IPS-20b (cell line): ENCODE measurements around the gene EIF2AK2.

ENCODE experiments used
- H3K27ac ChIP-seq: one replicate; pipeline ENCODE4 v1.5.1; 2013; ENCODE audit warnings: low read length
- H3K27me3 ChIP-seq: 2 replicates; pipeline ENCODE4 v1.6.1; 2013; ENCODE audit warnings: mild to moderate bottlenecking, low read length, inconsistent platforms; ENCODE audit not compliant: insufficient read depth
- H3K36me3 ChIP-seq: 2 replicates; pipeline ENCODE4 v1.6.1; 2013; ENCODE audit warnings: low read depth, mild to moderate bottlenecking, inconsistent platforms, low read length, moderate library complexity; ENCODE audit not compliant: insufficient read depth
- H3K4me1 ChIP-seq: 2 replicates; pipeline ENCODE4 v1.6.1; 2013; ENCODE audit warnings: mild to moderate bottlenecking, control low read depth, inconsistent platforms, low read length, moderate library complexity; ENCODE audit not compliant: insufficient read depth
- H3K4me3 ChIP-seq: 2 replicates; pipeline ENCODE4 v1.5.1; 2013; ENCODE audit warnings: mild to moderate bottlenecking, low read length, inconsistent platforms
- H3K9ac ChIP-seq: 2 replicates; pipeline ENCODE4 v1.6.1; 2013; ENCODE audit warnings: low read depth, mild to moderate bottlenecking, inconsistent platforms, low read length, moderate library complexity
- H3K9me3 ChIP-seq: 2 replicates; pipeline ENCODE4 v1.6.1; 2013; ENCODE audit warnings: mild to moderate bottlenecking, low read depth, low read length, inconsistent platforms; ENCODE audit not compliant: insufficient read depth

Gene EIF2AK2

DNA sequence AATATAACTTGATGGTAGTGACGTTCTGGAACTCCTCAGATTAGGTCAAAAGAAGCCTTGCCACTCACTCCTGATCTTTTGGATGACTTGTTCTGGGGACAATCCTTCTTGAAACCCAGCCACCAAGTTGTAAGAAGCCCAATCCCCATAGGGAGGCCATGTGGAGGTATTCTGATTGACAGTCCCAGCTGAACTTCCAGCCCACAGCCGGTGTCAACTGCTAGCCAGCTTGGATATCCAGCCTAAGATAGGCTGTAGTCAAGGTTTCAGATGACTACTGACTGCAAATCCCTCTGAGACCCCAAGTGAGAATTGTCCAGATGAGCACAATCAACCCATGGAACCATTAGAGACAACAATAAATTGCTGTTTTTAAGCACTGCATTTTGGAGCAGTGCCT is 31.4 kb downstream of the EIF2AK2 start:
- Histone ChIP-seq H3K4me1 (no peaks in the 10 kb centered on the region), H3K27me3 (no peaks in the 10 kb centered on the region), H3K9ac (no peak overlapping the region), H3K9me3 (no peaks in the 10 kb centered on the region), H3K36me3 (peaks cover 41% of the 10 kb centered on the region; the same call in 1 of the 2 replicates), H3K4me3 (no peak overlapping the region), H3K27ac (no peak overlapping the region)

DNA sequence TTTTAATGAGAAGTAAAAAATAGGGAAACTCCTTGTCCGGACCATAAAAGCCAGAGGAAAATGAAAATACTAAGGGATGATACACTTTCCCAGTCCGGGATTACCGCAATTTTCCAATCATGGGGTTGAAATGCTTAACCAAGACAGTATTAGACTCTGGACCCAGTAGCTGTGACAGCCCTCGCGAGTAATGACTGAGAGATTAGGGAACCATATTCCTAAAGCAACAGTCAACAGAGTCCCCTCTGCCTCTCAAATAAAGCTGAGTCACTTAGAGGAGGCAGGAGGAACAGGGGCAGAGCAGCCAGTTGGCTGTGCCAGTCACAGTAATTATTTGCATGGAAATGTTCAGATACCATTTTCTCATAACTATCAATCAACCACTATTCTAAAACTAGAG is 37.6 kb downstream of the EIF2AK2 start:
- H3K27me3 ChIP-seq: no peaks in the 10 kb centered on the region
- H3K27ac ChIP-seq: no peak overlapping the region
- no peak overlapping the region for H3K9ac ChIP-seq
- H3K4me1 ChIP-seq: no peaks in the 10 kb centered on the region
- H3K4me3 ChIP-seq: no peak overlapping the region
- H3K9me3 ChIP-seq: no peaks in the 10 kb centered on the region
- H3K36me3 ChIP-seq: peaks cover 23% of the 10 kb centered on the region

DNA sequence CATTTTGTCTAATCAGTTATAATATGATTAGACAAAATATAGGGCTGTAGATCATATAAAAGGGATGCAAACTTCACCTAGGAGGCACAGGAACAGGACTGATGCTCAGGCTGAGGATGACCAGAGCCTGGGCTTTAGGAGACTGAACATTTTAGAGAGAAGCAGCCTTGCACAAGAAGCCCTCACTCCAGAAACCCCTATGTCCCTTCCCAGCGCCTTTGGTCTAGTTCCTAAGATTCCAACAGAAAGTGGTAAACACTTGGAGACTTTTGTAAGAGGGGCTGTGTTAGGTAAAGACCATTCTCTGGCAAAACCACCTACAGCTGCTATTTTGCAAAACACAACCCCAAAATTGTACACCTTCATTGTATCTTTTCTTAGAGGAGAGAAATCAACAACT is 39.2 kb downstream of the EIF2AK2 start:
- peaks cover 29% of the 10 kb centered on the region for H3K36me3 ChIP-seq
- H3K27ac ChIP-seq: no peak overlapping the region
- no peaks in the 10 kb centered on the region for H3K27me3 ChIP-seq
- H3K4me1 ChIP-seq: no peaks in the 10 kb centered on the region
- no peaks in the 10 kb centered on the region for H3K9me3 ChIP-seq
- no peak overlapping the region for H3K9ac ChIP-seq
- no peak overlapping the region for H3K4me3 ChIP-seq

DNA sequence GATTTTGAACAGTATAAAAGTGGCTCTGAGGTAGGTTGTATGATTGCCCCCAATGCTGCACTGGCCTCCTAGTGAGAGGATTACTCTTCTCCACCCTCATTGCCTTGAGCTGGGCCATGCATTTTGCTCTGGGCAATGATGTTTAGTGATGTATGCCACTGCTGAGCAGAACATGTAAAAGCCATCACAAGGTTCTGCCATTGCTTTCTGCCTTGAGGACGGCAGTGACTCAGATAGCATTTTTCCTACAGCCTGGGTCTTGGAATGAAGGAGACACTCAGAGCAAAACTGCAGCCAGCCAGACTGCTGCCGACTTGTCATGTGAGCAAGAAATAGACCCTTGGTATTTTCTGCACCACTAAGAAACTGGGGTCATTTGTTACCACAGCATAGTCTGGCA is 44.8 kb downstream of the EIF2AK2 start:
- Histone ChIP-seq H3K36me3 (peaks cover 43% of the 10 kb centered on the region), H3K9me3 (no peaks in the 10 kb centered on the region), H3K4me1 (no peaks in the 10 kb centered on the region), H3K27me3 (no peaks in the 10 kb centered on the region), H3K27ac (no peak overlapping the region), H3K4me3 (no peak overlapping the region), H3K9ac (no peak overlapping the region)

DNA sequence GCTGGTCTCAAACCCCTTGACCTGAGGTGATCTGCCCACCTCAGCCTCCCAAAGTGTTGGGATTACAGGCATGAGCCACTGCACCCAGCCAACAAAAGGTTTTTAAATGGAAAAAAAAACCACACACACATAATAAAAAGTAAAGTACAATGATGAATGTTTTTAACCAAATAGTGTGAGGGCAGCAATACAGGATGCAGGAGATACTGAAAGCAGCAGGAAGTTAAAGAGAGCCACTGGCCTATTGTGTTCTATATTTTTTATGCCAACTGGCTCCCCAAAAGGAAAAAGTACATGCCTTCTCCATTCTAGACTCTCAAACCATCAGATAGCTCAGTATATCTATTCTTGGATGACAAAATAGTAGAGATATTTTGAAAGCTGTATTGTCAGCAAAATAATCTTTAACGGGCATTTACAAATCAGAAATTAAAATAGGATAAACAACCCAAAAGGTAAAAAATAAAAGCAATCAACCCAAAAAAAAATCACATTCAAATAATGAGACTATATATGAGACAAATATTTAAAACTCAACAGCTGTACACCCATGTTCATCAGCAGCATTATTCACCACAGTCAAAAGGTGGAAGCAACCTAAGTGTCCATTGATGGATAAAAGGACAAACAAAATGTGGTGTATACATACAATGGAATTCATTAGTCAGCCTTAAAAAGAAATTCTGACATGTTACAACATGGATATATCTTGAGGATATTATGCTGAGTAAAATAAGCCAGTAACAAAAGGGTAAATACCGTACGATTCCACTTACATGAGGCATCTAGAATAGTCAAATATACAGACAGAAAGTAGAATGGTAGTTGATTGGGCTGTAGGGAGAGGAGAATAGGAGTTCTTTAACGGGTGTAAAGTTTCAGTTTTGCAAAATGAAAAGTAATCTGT is 46.2 kb downstream of the EIF2AK2 start:
- Histone ChIP-seq H3K27ac (no peak overlapping the region), H3K36me3 (peaks cover 42% of the 10 kb centered on the region), H3K4me3 (no peak overlapping the region), H3K27me3 (no peaks in the 10 kb centered on the region), H3K9ac (no peak overlapping the region), H3K9me3 (no peaks in the 10 kb centered on the region), H3K4me1 (no peaks in the 10 kb centered on the region; the same call in 1 of the 2 replicates)

DNA sequence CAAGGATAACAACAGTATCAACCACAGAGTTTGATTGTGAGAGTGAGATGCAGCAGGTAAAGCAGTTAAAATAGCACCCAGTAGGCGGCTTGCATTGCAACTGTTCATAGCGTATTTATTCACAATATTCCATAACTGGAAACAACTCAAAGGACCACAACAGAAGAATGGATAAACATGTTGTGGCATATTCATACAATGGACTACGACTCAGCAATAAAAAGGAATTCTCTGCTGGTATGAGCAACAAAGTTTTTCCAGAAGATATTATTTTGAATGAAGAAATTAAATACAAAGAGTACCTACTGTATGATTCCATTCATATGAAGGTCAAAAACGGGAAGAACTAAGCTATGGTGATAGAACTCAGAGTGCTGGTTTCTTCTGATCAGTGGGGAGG is 47.3 kb downstream of the EIF2AK2 start:
- no peaks in the 10 kb centered on the region for H3K27me3 ChIP-seq
- peaks cover 40% of the 10 kb centered on the region for H3K36me3 ChIP-seq
- no peak overlapping the region for H3K27ac ChIP-seq
- no peak overlapping the region for H3K9ac ChIP-seq
- H3K9me3 ChIP-seq: no peaks in the 10 kb centered on the region
- H3K4me1 ChIP-seq: peaks cover 4% of the 10 kb centered on the region; the same call in 1 of the 2 replicates
- H3K4me3 ChIP-seq: no peak overlapping the region

DNA sequence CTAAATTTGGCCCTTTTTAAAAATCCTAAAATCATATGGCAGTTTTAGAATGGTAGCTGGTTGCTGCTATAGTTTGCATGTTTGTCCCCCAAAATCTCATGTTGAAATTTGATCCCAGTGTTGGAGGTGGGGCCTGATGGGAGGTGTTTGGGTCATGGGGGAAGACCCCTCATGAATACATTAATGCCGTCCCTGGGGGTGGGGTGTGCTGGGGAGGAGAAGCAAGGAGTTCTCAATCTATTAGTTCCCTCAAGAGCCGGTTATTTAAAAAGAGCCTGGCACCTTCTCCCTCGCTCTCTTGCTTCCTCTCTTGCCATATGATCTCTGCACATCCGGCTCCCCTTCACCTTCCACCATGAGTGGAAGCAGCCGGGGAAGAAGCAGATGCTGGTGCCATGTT is 51.6 kb downstream of the EIF2AK2 start:
- Histone ChIP-seq H3K27me3 (no peaks in the 10 kb centered on the region), H3K4me1 (peaks cover 4% of the 10 kb centered on the region; the same call in 1 of the 2 replicates)

DNA sequence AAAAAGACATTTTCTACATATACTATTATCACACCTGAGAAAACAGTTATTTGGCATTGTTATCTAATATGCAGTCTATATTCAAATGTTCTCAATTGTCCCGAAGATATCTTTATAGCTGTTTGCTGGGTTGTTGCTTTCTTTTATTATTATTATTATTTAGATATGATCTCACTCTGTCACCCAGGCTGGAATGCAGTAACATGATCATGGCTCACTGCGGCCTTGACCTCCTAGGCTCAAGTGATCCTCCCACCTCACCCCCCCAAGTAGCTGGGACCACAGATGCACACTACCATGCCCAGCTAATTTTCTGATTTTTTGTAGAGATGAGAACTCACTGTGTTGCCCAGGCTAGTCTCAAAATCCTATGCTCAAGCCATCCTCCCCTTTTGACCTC is 52.6 kb downstream of the EIF2AK2 start:
- no peak overlapping the region for H3K27ac ChIP-seq
- H3K36me3 ChIP-seq: peaks cover 28% of the 10 kb centered on the region
- no peak overlapping the region for H3K9ac ChIP-seq
- no peaks in the 10 kb centered on the region for H3K9me3 ChIP-seq
- H3K4me3 ChIP-seq: no peak overlapping the region
- peaks cover 4% of the 10 kb centered on the region; the same call in 1 of the 2 replicates for H3K4me1 ChIP-seq
- no peaks in the 10 kb centered on the region for H3K27me3 ChIP-seq

More for the DNA sequence above, 51.6 kb downstream of the EIF2AK2 start:
- Histone ChIP-seq H3K27ac (no peak overlapping the region), H3K36me3 (peaks cover 35% of the 10 kb centered on the region), H3K4me3 (no peak overlapping the region), H3K9ac (no peak overlapping the region), H3K9me3 (no peaks in the 10 kb centered on the region)

DNA sequence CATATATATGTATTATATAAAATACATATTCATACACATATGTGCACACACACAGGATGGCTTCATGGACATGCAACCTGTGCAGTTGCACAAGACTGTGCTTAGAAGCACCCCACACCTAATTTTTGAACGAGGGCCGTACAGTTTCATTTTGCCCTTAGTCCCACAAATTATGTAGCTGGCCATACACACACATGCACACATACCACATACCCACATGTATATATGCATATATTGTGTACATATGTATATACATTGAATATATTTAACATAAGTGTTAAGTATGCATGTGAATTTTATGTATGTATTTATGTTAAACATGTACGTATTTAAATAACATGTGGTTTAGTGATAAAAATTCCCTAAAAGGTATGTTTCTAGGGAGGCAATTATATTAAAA is 54.2 kb downstream of the EIF2AK2 start:
- Histone ChIP-seq H3K4me3 (no peak overlapping the region), H3K9me3 (no peaks in the 10 kb centered on the region), H3K27ac (no peak overlapping the region), H3K27me3 (no peaks in the 10 kb centered on the region), H3K36me3 (peaks cover 18% of the 10 kb centered on the region), H3K9ac (no peak overlapping the region), H3K4me1 (peaks cover 4% of the 10 kb centered on the region; the same call in 1 of the 2 replicates)

DNA sequence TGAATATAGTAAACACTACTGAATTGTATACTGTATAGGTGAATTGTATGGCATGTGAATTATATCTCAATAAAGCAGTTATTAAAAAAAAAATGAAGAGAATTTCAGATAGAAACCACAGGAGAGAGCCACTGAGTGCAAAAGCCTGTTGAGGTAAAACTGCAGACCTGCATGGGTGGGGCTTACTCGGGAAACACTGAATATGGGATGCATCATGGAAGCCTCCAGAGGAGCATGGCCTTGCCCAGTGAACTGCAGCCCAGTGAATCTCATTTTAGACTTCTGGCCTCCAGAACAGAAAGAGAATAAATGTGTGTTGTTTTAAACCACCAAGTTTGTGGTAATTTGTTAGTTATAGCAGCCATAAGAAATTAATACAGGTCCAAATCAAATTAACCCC is 56.7 kb downstream of the EIF2AK2 start:
- Histone ChIP-seq H3K27me3 (no peaks in the 10 kb centered on the region), H3K27ac (no peak overlapping the region), H3K9me3 (no peaks in the 10 kb centered on the region), H3K9ac (no peak overlapping the region), H3K4me1 (peaks cover 4% of the 10 kb centered on the region; the same call in 1 of the 2 replicates), H3K4me3 (no peak overlapping the region), H3K36me3 (peaks cover 8% of the 10 kb centered on the region; the same call in 1 of the 2 replicates)

DNA sequence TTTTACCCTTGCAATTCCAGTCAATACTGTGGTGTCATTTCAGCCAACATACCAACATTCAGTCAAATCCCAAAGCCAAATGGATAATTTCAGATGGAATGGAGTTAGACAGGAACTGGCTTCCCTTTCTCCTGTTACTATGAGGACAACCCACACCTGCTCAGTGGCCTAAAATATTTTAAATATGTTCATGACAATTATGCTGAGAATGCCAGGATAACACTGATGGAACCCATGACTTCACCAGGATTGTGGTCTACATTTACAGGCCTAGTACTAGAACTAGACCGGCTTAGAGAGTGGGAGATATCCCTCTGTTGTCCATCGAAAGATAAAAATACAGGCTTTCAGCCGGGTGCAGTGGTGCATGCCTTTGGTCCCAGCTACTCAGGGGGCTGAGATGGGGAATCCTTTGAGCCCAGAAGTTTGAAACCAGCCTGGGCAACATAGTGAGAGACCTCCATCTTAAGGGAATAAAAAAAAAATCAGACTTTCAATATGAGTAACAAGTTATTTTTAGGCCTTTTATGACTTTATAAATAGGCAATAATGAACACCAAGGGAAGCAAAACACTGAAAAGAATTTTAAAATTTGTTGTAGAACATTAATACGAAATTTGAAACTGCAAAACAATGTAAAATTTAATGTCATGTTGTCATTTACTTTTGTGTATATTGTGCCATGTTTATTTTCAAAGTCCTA is 58.2 kb downstream of the EIF2AK2 start:
- no peaks in the 10 kb centered on the region for H3K27me3 ChIP-seq
- H3K36me3 ChIP-seq: peaks cover 16% of the 10 kb centered on the region; the same call in 1 of the 2 replicates
- H3K4me1 ChIP-seq: no peaks in the 10 kb centered on the region
- no peak overlapping the region for H3K4me3 ChIP-seq
- no peak overlapping the region for H3K9ac ChIP-seq
- H3K27ac ChIP-seq: no peak overlapping the region
- H3K9me3 ChIP-seq: no peaks in the 10 kb centered on the region

DNA sequence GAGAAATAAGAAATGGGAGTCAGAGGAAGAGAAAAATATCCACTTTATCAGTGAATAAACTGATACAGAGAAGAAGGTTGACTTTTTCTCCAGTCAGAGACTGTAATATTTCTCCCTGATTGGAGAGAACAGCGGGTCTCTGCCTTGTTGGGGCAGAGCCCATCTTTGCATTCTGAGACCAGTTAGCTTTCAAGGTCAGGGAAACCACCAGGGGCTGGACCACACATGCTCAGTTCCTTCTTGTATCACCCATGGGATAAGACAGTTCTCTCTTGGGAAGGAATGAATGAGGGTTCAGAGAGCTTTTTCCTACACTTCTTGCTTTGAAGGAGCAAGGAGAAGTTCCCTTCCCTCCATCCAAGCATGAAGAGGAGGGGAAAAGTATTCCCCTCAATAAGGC is 60.2 kb downstream of the EIF2AK2 start:
- Histone ChIP-seq H3K36me3 (peaks cover 12% of the 10 kb centered on the region; the same call in 1 of the 2 replicates), H3K27ac (no peak overlapping the region), H3K9ac (no peak overlapping the region), H3K4me3 (no peak overlapping the region), H3K9me3 (no peaks in the 10 kb centered on the region), H3K27me3 (no peaks in the 10 kb centered on the region), H3K4me1 (no peaks in the 10 kb centered on the region)
